Neural cell (in vitro differentiated cells): Measurements from ENCODE around the gene ANKRD40.

Experiments
- EP300 ChIP-seq: fragments of 450-650 bp; conservative IDR thresholded peaks from 2 replicates; pipeline ENCODE4 v1.6.1; 2014; ENCODE audit warnings: antibody characterized with exemption, mild to moderate bottlenecking, moderate library complexity; ENCODE audit not compliant: poor library complexity, severe bottlenecking
- EZH2 ChIP-seq: fragments of 200-600, 300-800 bp; shearing (Covaris generic), sonication (generic); IDR thresholded peaks from 2 replicates; pipeline ENCODE4 v1.6.1; 2014; ENCODE audit warnings: antibody characterized with exemption, low read length, borderline replicate concordance, mild to moderate bottlenecking; ENCODE audit not compliant: insufficient read depth, poor library complexity, severe bottlenecking
- RAD21 ChIP-seq: fragments of 450-650 bp; conservative IDR thresholded peaks from 2 replicates; pipeline ENCODE4 v1.6.1; 2014; ENCODE audit warnings: antibody characterized with exemption, mild to moderate bottlenecking, moderate library complexity
- TAF1 ChIP-seq: IDR thresholded peaks from 2 replicates; pipeline ENCODE4 v1.6.1; 2012; ENCODE audit warnings: low read depth
- TF ChIP-seq, protein P1 (sequence below): fragments of 450-650 bp; IDR thresholded peaks from 2 replicates; pipeline ENCODE4 v1.5.1; 2014; ENCODE audit warnings: antibody characterized with exemption, mild to moderate bottlenecking, moderate library complexity; ENCODE audit not compliant: poor library complexity, severe bottlenecking

DNA sequence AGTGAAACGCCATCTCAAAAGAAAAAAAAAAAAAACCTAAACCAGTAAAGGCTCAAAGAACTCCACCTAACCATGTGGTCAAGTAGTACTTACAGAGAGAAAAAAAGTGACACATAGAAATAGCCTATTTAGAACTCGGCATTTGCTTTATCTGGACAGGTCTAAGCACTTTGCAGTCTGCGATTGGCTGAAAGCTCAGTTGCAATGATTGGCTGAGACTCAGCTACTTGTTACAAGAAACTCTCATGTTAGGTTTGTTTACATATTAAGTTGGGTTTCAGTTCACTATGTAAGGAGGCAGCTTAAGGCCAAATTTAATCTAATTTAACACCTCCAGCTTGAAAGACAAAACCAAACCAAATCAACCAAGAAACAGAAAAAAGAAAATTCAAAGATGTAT, 54.0 kb downstream of the ANKRD40 start:
- TF ChIP-seq EZH2 = no peak
- TF ChIP-seq, protein P1, sequence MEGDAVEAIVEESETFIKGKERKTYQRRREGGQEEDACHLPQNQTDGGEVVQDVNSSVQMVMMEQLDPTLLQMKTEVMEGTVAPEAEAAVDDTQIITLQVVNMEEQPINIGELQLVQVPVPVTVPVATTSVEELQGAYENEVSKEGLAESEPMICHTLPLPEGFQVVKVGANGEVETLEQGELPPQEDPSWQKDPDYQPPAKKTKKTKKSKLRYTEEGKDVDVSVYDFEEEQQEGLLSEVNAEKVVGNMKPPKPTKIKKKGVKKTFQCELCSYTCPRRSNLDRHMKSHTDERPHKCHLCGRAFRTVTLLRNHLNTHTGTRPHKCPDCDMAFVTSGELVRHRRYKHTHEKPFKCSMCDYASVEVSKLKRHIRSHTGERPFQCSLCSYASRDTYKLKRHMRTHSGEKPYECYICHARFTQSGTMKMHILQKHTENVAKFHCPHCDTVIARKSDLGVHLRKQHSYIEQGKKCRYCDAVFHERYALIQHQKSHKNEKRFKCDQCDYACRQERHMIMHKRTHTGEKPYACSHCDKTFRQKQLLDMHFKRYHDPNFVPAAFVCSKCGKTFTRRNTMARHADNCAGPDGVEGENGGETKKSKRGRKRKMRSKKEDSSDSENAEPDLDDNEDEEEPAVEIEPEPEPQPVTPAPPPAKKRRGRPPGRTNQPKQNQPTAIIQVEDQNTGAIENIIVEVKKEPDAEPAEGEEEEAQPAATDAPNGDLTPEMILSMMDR = no peak
- no peak for TF ChIP-seq TAF1
- no peak for TF ChIP-seq RAD21
- no peak for TF ChIP-seq EP300
